GM18502 (cell line): Measurements from ENCODE around the gene XPA.
"Not testable (repeated sequence)": the region's sequence is repeated elsewhere in the genome, so short reads cannot be mapped to it uniquely, and the experiment has no call there.

Experiments
- ATAC-seq: cut with Tn5 transposase; IDR thresholded peaks from one replicate; pipeline ENCODE4 v1.9.1; 2021; ENCODE audit warnings: mild to moderate bottlenecking; ENCODE audit not compliant: unreplicated experiment, poor library complexity

Gene XPA

GRCh38 chr9:97696803-97697601 lies at the start of gene XPA:
Gene XPA, minus strand, starts transcription at chr9:97697340. Its CDS starts 48 bp downstream, at chr9:97697292.
- ATAC-seq = peak; percentile 88

GRCh38 chr9:97744710-97745708 lies 47.9 kb upstream of the XPA start:
- no peak for ATAC-seq

- not testable (repeated sequence) for ATAC-seq
Observed at GRCh38 chr9:97744025-97744424, 46.9 kb upstream of the XPA start.

- no peak for ATAC-seq
Observed at GRCh38 chr9:97742545-97742944, 45.4 kb upstream of the XPA start.

- ATAC-seq = no peak
Observed at GRCh38 chr9:97741947-97742346, 44.8 kb upstream of the XPA start.

GRCh38 chr9:97740848-97741821 lies 44.0 kb upstream of the XPA start:
- ATAC-seq = no peak

- ATAC-seq = no peak
Observed at GRCh38 chr9:97737429-97737828, 40.3 kb upstream of the XPA start.

GRCh38 chr9:97735070-97735600 lies 38.0 kb upstream of the XPA start:
- no peak for ATAC-seq

GRCh38 chr9:97726716-97727115 lies 29.6 kb upstream of the XPA start:
- ATAC-seq = no peak

GRCh38 chr9:97723819-97724218 lies 26.7 kb upstream of the XPA start:
- no peak for ATAC-seq

- ATAC-seq = no peak
Observed at GRCh38 chr9:97722331-97722730, 25.2 kb upstream of the XPA start.

GRCh38 chr9:97721396-97721795 lies 24.3 kb upstream of the XPA start:
- no peak for ATAC-seq

- no peak for ATAC-seq
Observed at GRCh38 chr9:97717866-97718265, 20.7 kb upstream of the XPA start.

- no peak for ATAC-seq
Observed at GRCh38 chr9:97714435-97714834, 17.3 kb upstream of the XPA start.

GRCh38 chr9:97711223-97711626 lies 14.1 kb upstream of the XPA start:
- ATAC-seq = no peak

GRCh38 chr9:97710356-97711222 lies 13.4 kb upstream of the XPA start:
- peak; percentile 48 for ATAC-seq

GRCh38 chr9:97706246-97706645 lies 9.1 kb upstream of the XPA start:
- ATAC-seq = no peak

- no peak for ATAC-seq
Observed at GRCh38 chr9:97705354-97705950, 8.3 kb upstream of the XPA start.
